PFSK-1 (cell line): Measurements from ENCODE around the gene PCNX3.

ENCODE experiments used
- FOXP2 ChIP-seq: optimal IDR thresholded peaks from 2 replicates; pipeline ENCODE3; 2011; ENCODE audit warnings: borderline replicate concordance, control low read depth, inconsistent platforms; ENCODE audit not compliant: insufficient read depth; ENCODE audit errors: extremely low read length, extremely low read depth
- POLR2AphosphoS5 ChIP-seq: IDR thresholded peaks from 2 replicates; pipeline ENCODE4 v1.6.1; 2012; ENCODE audit warnings: low read depth, mild to moderate bottlenecking, control low read depth, low read length, moderate library complexity
- SIN3A ChIP-seq: IDR thresholded peaks from 2 replicates; pipeline ENCODE4 v1.6.1; 2012; ENCODE audit warnings: mild to moderate bottlenecking, low read length, moderate library complexity, borderline replicate concordance; ENCODE audit not compliant: insufficient read depth
- TAF1 ChIP-seq: IDR thresholded peaks from 2 replicates; pipeline ENCODE4 v1.6.1; 2012; ENCODE audit warnings: low read length, control low read depth, borderline replicate concordance; ENCODE audit not compliant: insufficient read depth
- TF ChIP-seq, protein P1 (sequence below), 2 experiments: IDR thresholded peaks; 2 replicates each; pipeline versions ENCODE4 v1.6.1 to v1.8.0; 2011 to 2012; ENCODE audit warnings: low read depth in 2 of 2, low read length in 2 of 2, control low read depth in 1 of 2, inconsistent platforms in 1 of 2, mild to moderate bottlenecking in 1 of 2, moderate library complexity in 1 of 2; ENCODE audit not compliant: insufficient read depth in 1 of 2

The PCNX3 gene

DNA sequence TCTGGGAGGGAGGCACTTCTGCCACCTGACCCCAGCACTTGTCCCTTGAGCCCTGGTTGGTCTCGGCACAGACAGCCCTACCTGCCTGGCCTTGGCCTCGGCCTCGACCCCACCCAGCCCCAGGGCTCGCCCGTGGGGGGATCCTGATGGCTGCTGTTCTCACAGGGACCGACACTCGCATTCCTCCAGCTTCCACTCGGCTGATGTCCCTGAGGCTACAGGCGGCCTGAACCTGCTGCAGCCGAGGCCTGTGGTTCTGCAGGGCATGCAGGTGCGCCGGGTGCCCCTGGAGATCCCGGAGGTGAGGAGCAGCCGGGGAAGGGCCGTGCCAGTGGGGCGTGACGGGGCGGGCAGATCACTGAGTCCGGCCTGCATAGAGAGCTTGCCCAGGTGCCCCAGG is 5.1 kb downstream of the PCNX3 start:
- TF ChIP-seq, protein P1, sequence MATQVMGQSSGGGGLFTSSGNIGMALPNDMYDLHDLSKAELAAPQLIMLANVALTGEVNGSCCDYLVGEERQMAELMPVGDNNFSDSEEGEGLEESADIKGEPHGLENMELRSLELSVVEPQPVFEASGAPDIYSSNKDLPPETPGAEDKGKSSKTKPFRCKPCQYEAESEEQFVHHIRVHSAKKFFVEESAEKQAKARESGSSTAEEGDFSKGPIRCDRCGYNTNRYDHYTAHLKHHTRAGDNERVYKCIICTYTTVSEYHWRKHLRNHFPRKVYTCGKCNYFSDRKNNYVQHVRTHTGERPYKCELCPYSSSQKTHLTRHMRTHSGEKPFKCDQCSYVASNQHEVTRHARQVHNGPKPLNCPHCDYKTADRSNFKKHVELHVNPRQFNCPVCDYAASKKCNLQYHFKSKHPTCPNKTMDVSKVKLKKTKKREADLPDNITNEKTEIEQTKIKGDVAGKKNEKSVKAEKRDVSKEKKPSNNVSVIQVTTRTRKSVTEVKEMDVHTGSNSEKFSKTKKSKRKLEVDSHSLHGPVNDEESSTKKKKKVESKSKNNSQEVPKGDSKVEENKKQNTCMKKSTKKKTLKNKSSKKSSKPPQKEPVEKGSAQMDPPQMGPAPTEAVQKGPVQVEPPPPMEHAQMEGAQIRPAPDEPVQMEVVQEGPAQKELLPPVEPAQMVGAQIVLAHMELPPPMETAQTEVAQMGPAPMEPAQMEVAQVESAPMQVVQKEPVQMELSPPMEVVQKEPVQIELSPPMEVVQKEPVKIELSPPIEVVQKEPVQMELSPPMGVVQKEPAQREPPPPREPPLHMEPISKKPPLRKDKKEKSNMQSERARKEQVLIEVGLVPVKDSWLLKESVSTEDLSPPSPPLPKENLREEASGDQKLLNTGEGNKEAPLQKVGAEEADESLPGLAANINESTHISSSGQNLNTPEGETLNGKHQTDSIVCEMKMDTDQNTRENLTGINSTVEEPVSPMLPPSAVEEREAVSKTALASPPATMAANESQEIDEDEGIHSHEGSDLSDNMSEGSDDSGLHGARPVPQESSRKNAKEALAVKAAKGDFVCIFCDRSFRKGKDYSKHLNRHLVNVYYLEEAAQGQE (IDR thresholded peaks at IDR 0.05; ENCODE audit: insufficient read depth in 1 of 2, low read depth in 2 of 2, low read length in 2 of 2) = no peak
- TF ChIP-seq FOXP2 = no peak
- TF ChIP-seq SIN3A = no peak
- TF ChIP-seq POLR2AphosphoS5 = no peak
- TF ChIP-seq TAF1 = no peak

DNA sequence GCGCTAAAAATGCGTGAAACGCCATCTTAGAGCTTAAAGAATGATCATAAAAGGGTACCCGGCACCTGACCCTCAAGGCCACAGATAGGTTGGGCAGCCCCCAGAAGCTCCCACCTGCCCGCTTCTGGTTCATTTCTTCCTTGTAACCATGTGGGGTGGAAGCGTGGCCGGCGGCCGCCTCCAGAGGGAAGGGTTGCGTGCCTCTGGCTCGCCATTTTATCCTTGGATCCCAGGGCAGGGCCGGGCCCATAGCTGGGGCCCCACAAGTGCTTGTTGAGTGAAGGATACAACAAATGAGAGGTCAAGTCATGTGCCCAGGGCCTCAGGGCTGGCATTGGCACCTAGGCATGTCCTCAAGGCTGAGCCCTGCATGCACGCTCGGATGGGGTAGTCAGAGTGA is 5.9 kb downstream of the PCNX3 start:
- no peak for TF ChIP-seq POLR2AphosphoS5
- TF ChIP-seq SIN3A = no peak
- no peak for TF ChIP-seq FOXP2
- TF ChIP-seq, protein P1 (IDR thresholded peaks at IDR 0.05; ENCODE audit: insufficient read depth in 1 of 2, low read depth in 2 of 2, low read length in 2 of 2) = no peak
- TF ChIP-seq TAF1 = no peak

DNA sequence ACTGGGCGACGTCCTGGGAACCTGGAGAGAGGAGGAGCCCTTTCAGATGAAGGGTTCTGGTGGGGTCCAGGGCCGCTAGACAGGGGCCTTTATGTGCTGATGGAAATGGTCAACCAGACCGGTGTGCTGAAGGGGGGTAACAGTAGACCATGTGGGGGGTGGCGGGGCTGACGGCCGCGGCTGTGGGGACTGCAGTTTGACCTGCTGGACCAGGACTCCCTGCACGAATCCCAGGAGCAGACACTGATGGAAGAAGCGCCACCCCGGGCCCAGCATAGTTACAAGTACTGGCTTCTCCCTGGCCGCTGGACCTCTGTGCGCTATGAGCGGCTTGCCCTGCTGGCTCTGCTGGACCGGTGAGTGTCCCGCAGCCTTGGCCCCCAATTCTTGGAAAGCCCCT is 6.4 kb downstream of the PCNX3 start:
- TF ChIP-seq SIN3A (no peak), POLR2AphosphoS5 (no peak), TAF1 (no peak), FOXP2 (no peak)
- TF ChIP-seq, protein P1 (IDR thresholded peaks at IDR 0.05; ENCODE audit: insufficient read depth in 1 of 2, low read depth in 2 of 2, low read length in 2 of 2) = no peak

DNA sequence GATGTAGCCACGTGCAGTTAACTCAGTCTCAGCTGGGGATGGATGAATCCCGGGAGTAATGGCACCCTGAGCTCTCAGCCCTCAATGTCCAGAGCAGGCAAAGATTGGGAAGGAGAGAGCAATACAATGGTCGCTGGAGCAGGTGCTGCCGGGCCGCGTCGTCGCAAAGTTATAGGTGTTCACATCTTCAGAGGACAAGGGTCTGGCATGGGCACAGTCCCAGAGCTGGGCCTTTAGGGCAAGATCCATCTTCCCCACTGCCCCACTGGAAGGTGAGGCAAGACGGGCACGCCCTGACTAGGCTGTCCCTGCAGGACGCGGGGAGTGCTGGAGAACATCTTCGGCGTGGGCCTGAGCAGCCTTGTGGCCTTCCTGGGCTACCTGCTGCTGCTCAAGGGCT is 7.6 kb downstream of the PCNX3 start:
- TF ChIP-seq, protein P1 (IDR thresholded peaks at IDR 0.05; ENCODE audit: insufficient read depth in 1 of 2, low read depth in 2 of 2, low read length in 2 of 2) = no peak

DNA sequence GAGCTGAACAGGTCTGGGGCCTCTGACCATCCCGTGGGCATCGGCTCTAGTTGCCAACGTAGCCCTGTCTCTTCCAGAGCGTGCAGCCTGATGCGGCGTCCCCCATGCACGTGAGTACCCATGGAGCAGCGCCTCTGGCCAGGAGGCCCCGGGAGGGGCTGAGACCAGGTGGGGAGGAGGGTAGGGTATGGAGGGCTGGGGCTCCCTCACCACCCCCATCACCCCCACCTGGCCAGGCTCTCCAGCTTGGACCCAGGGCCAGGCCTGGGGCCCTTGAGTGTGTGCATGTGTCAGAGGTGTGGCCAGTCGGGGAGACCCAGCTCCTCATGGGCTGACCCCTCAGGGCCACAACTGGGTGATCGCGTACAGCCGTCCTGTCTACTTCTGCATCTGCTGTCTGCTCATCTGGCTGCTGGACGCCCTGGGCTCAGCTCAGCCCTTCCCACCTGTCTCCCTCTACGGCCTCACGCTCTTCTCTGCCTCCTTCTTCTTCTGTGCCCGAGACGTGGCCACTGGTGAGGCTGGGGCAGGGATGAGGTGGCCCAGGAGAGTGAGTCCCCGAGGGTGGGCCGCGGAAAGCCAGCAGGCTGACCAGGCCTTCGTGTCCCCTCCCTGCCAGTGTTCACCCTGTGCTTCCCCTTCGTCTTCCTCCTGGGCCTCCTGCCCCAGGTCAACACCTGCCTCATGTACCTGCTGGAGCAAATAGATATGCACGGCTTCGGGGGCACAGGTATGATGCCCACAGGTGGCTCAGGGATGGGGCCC is 8.5 kb downstream of the PCNX3 start:
- no peak for TF ChIP-seq FOXP2
- no peak for TF ChIP-seq SIN3A
- no peak for TF ChIP-seq TAF1
- TF ChIP-seq, protein P1 (IDR thresholded peaks at IDR 0.05; ENCODE audit: insufficient read depth in 1 of 2, low read depth in 2 of 2, low read length in 2 of 2) = no peak
- TF ChIP-seq POLR2AphosphoS5 = no peak
